CD4-positive, alpha-beta T cell treated with Interleukin-12 subunit alpha and Interleukin-12 subunit beta, for 1 hour (primary cell): ENCODE data around the gene EFR3B.
"Not testable (repeated sequence)": the region's sequence is repeated elsewhere in the genome, so short reads cannot be mapped to it uniquely, and the experiment has no call there.

ENCODE experiments used
- DNase-seq: peaks from one replicate; pipeline ENCODE4 v3.0.0-alpha.2; 2020

EFR3B gene

GRCh38 chr2:25041928-25042320 is at the start of gene EFR3B:
TSS of gene EFR3B (plus strand) at chr2:25042076. CDS start at chr2:25042313, 237 bp downstream.
- peak; percentile 92 for DNase-seq

- no peak for DNase-seq
Measured at GRCh38 chr2:24993406-24994145, 48.3 kb upstream of the EFR3B start.

GRCh38 chr2:24994146-24994724 is 47.6 kb upstream of the EFR3B start:
- DNase-seq = no peak

GRCh38 chr2:24999097-24999496 is 42.8 kb upstream of the EFR3B start:
- DNase-seq = not testable (repeated sequence)

- DNase-seq = no peak
Measured at GRCh38 chr2:25000036-25000435, 41.8 kb upstream of the EFR3B start.

- DNase-seq = no peak
Measured at GRCh38 chr2:25000503-25001324, 41.2 kb upstream of the EFR3B start.

- DNase-seq = no peak
Measured at GRCh38 chr2:25001325-25001637, 40.6 kb upstream of the EFR3B start.

- no peak for DNase-seq
Measured at GRCh38 chr2:25002066-25002465, 39.8 kb upstream of the EFR3B start.

GRCh38 chr2:25009954-25010353 is 31.9 kb upstream of the EFR3B start:
- DNase-seq = no peak

GRCh38 chr2:25011342-25011741 is 30.5 kb upstream of the EFR3B start:
- not testable (repeated sequence) for DNase-seq

- DNase-seq = no peak
Measured at GRCh38 chr2:25014631-25015030, 27.2 kb upstream of the EFR3B start.

GRCh38 chr2:25018681-25019080 is 23.2 kb upstream of the EFR3B start:
- no peak for DNase-seq

GRCh38 chr2:25021791-25022362 is 20.0 kb upstream of the EFR3B start:
- no peak for DNase-seq

- no peak for DNase-seq
Measured at GRCh38 chr2:25023333-25023732, 18.5 kb upstream of the EFR3B start.

- no peak for DNase-seq
Measured at GRCh38 chr2:25025229-25026007, 16.5 kb upstream of the EFR3B start.

GRCh38 chr2:25026008-25026530 is 15.8 kb upstream of the EFR3B start:
- DNase-seq = no peak

GRCh38 chr2:25029183-25029554 is 12.7 kb upstream of the EFR3B start:
- DNase-seq = no peak

- no peak for DNase-seq
Measured at GRCh38 chr2:25030702-25031101, 11.2 kb upstream of the EFR3B start.

- DNase-seq = no peak
Measured at GRCh38 chr2:25032094-25032493, 9.8 kb upstream of the EFR3B start.

GRCh38 chr2:25032901-25033300 is 9.0 kb upstream of the EFR3B start:
- DNase-seq = no peak

- DNase-seq = no peak
Measured at GRCh38 chr2:25034081-25034480, 7.8 kb upstream of the EFR3B start.

GRCh38 chr2:25035537-25036220 is 6.2 kb upstream of the EFR3B start:
- DNase-seq = no peak
